ENCODE measurements around the gene CCAR1.
"Not testable (repeated sequence)": the region's sequence is repeated elsewhere in the genome, so short reads cannot be mapped to it uniquely, and the experiment has no call there.

CCAR1 gene

DNA sequence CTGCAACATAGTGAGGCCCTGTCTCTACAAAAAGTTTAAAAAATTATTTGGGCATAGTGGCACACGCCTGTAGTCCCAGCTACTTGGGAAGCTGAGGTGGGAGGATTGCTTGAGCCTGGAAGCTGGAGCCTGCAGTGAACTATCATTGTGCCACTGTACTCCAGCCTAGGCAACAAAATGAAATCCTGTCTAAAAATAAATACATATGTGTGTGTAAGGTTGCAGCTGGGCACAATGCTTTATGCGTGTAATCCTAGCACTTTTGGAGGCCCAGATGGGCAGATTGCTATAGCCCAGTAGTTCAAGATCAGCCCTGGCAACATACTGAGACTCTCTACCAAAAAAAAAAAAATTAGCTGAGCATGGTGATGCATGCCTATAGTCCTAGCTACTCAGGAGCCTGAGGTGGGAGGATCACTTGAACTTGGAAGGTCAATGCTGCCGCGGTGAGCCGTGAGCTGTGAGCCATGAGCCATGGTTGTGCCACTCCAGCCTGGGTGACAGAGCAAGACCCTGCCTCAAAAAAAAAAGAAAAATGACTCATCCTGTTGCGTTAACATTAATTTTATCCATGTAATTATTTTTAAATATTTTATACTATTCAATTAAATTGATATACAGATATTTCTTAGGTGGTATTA lies 38.3 kb downstream of the CCAR1 start:
- no peak for DNase-seq

GRCh38 chr10:68759967-68760366 lies 38.9 kb downstream of the CCAR1 start:
- DNase-seq: no peak

DNA sequence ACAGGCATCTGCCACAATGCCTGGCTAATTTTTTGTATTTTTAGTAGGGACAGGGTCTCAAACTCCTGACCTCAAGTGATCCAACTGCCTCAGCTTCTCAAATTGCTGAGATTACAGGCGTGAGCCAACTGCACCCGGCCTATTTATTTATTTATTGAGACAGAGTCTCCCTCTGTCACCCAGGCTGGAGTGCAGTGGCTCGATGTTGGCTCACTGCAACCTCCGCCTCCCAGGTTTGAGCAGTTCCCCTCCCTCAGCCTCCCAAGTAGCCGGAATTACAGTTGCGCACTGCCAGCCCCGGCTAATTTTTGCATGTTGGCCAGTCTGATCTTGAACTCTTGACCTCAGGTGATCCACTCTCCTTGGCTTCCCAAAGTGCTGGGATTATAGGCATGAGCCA lies 46.4 kb downstream of the CCAR1 start:
- DNase-seq: not testable (repeated sequence)

DNA sequence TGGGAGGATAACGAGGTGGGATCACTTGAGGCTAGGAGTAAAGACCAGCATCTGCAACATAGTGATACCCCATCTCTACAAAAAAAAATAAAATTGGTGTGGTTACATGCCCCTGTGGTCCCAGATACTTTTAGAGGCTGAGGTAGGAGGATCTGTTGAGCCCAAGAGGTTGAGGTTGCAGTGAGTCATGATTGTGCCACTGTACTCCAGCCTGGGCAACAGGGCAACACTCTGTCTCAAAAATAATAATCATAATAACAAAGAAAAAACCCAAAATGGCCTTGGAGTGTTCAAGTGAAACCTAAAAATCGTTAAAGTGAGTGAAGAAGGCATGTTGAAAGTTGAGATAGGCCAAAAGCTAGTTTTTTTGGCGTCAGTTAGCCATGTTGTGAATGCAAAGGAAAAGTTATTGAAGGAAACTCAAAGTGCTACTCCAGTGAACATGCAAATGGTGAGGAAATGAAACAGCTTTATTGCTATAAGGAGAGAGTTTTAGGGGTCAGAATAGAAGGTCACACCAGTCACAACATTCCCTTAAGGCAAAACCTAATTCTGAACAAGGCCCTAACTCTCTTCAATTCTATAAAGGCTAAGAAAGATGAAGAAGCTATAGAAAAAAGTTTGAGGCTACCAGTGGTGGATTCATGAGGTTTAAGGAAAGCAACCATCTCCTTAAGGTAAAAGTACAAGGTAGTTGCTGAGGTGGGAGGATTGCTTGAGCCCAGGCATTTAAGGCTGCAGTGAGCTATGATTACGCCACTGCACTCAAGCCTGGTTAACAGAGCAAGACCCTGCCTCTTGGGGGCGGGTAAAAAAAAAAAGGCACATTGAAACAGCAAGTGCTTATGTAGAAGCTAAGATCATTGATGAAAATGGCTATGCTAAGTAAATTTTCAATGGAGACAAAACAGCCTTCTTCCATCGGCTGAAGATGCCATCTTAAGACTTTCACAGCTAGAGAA lies 60.9 kb downstream of the CCAR1 start:
- DNase-seq: no peak

DNA sequence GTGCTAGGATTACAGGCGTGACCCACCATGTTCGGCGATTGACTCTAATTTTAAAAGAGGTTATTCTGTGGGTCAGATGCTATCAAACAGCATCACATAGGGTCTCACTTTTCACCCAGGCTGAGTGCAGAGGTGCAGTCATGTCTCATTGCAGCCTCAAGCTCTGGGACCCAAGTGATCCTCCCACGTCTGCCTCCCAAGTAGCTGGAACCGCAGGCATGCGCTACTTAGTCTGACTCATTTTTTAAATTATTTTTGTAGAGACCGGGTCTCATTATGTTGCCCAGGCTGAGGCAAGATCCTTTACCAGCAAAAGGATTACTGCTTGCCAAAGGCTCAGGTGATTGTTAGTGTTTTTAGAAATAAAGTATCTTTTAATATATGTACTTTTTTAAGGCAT lies 63.4 kb downstream of the CCAR1 start:
- DNase-seq: no peak

GRCh38 chr10:68787813-68788212 lies 66.8 kb downstream of the CCAR1 start:
- no peak for DNase-seq

DNA sequence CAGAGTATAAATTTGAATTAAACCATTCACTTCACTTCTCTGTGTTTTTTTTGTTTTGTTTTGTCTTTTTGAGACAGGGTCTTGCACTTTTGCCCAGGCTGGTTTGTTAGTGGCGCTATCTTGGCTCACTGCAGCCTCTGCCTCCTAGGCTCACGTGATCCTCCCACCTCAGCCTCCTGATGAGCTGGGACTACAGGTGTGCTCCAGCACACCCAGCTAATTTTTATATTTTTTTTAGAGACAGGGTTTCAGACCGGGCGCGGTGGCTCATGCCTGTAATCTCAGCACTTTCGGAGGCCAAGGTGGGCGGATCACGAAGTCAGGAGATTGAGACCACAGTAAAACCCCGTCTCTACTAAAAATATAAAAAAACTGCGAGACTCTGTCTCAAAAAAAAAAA lies 69.4 kb downstream of the CCAR1 start:
- DNase-seq: no peak

GRCh38 chr10:68792115-68792514 lies 71.1 kb downstream of the CCAR1 start:
- no peak for DNase-seq

DNA sequence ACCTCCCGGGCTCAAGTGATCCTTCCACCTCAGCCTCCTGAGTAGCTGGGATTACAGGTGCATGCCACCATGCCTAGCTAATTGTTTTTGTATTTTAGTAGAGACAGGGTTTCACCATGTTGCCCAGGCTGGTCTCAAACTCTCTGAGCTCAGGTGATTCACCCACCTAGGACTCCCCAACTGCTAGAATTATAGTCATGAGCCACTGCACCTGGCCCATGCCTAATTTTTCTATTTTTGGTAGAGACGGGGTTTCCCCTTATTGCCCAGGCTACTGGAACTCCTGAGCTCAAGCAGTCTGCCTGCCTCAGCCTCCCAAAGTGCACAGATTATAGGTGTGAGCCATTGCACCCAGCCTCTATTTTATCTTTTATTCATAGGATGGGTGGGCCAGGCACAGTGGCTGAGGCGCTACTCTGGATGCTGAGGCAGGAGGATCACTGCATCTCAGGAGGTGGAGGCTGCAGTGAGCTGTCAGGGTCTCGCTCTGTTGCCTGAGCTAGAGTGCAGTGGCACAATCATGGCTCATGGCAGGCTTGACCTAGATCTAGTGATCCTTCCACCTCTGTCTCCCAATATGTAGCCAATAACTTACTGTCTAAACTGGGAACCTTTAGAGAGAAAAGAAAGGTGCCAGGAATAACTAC lies 75.0 kb downstream of the CCAR1 start:
- DNase-seq: no peak

DNA sequence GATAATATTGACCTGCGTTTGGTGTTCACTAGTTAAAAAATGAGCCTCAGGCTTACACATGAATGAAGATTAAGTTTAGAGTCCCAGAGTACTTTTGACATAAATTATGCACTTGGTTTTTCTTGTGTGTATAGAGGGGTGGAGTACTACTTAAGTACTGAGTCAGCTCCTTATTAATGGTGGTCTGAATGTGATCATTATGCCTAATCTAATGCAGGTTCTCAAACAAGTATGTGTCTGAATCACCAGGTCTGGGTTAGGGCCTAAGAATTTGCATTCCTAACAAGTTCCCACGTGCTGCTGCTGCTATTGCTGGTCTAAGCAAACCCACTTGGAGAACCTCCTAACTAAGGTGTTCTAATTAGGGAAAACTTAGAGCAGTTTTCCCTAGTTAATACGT lies 75.6 kb downstream of the CCAR1 start:
- peak; percentile 40 for DNase-seq

- DNase-seq: peak; percentile 7
These were observed 79.2 kb downstream of the CCAR1 start for GRCh38 chr10:68800211-68800610.

- DNase-seq: no peak
These were observed 83.7 kb downstream of the CCAR1 start for GRCh38 chr10:68804692-68805091.

- DNase-seq: not testable (repeated sequence)
These were observed 89.8 kb downstream of the CCAR1 start for GRCh38 chr10:68810830-68811229.

GRCh38 chr10:68811314-68812009 lies 90.4 kb downstream of the CCAR1 start:
- DNase-seq: no peak

DNA sequence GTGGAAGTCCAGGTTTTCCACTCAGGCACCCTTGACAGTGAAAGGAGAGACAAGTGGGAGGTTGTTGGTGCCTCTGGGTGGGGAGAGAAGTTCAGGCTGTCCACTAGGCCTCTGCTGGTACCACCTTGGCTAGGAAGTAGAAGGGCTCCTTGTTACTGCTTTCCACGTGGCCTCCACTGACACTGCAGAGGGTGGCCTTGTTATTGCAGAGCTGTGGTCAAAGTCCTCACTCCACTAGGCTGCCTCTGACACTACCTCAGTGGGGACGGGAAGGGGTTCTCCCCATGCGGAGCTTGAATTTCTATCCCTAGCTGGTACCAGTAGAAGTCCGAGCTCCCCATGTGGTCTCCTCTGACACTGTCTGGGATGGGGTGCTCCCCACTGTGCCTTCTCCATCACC lies 91.4 kb downstream of the CCAR1 start:
- DNase-seq: no peak

- DNase-seq: no peak
These were observed 92.5 kb downstream of the CCAR1 start for GRCh38 chr10:68813559-68813958.

GRCh38 chr10:68816796-68817412 lies 95.9 kb downstream of the CCAR1 start:
- no peak for DNase-seq

DNA sequence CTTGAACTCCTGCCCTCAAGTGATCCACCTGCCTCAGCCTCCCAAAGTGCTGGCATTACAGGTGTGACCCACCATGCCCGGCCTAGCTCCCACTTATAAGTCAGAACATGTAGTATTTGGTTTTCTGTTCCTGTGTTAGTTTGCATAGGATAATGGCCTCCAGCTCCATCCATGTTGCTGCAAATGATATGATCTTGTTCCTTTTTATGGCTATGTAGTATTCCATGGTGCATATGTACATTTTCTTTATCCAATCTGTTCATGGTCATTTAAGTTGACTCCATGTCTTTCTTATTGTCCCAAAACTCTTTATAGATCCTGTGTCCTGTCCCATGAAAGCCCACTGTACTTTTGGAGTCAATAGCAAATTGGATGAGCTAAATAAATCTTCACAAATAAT lies 99.3 kb downstream of the CCAR1 start:
- not testable (repeated sequence) for DNase-seq

- not testable (repeated sequence) for DNase-seq
These were observed 101.6 kb downstream of the CCAR1 start for GRCh38 chr10:68822626-68823025.

GRCh38 chr10:68826764-68827591 lies 105.9 kb downstream of the CCAR1 start, which contains the start of gene STOX1:
Gene STOX1, plus strand, starts transcription at chr10:68827531. Its CDS starts 93 bp downstream, at chr10:68827624.
- DNase-seq: peak; percentile 43

GRCh38 chr10:68827592-68827959 lies 106.5 kb downstream of the CCAR1 start:
- DNase-seq: not testable (repeated sequence)

Data from fibroblast of upper back skin (primary cell).